Activated CD4-positive, alpha-beta memory T cell treated with anti-CD3 and anti-CD28 coated beads, Interleukin-2, amount 10 ng/mL, durations not matched to agents 7 days and 5 days (primary cell): Measurements from ENCODE around the gene ZBTB2. TPM values are rescaled to one million over a fixed set of nuclear protein-coding genes. Genes with fewer than 3 reads are reported as not detected.

ENCODE experiments used
- CTCF ChIA-PET: fragments of 350-600 bp; sonication (Branson Sonifier 250); formaldehyde crosslinking; loops from one replicate; lab custom pipeline; 2021; ENCODE audit warnings: antibody characterized with exemption, inconsistent platforms; lab: Charles Lee
- POLR2A ChIA-PET: fragments of 350-600 bp; sonication (Branson Sonifier 250); formaldehyde crosslinking; loops from one replicate; lab custom pipeline; 2021; ENCODE audit warnings: antibody characterized with exemption; lab: Charles Lee
- DNase-seq: peaks from one replicate; pipeline ENCODE4 v3.0.0-alpha.2; 2020
- H3K27ac Mint-ChIP-seq: one replicate; pipeline ENCODE4 v1.8.0; 2021; ENCODE audit warnings: mild to moderate bottlenecking, mixed read lengths
- H3K27me3 Mint-ChIP-seq: one replicate; pipeline ENCODE4 v1.8.0; 2021; ENCODE audit warnings: mixed read lengths
- H3K36me3 Mint-ChIP-seq: one replicate; pipeline ENCODE4 v1.8.0; 2021; ENCODE audit warnings: low read depth, mixed read lengths
- H3K4me1 Mint-ChIP-seq: one replicate; pipeline ENCODE4 v1.8.0; 2021; ENCODE audit warnings: mixed read lengths
- H3K4me3 Mint-ChIP-seq: one replicate; pipeline ENCODE4 v1.8.0; 2021; ENCODE audit warnings: mild to moderate bottlenecking, mixed read lengths
- H3K9me3 Mint-ChIP-seq: one replicate; pipeline ENCODE4 v1.8.0; 2021; ENCODE audit warnings: mixed read lengths
- total RNA-seq, 2 experiments: library from RNA; stranded (reverse); gene quantifications; one replicate each; pipeline ENCODE4 v1.2.3, GENCODE V29; 2021

ZBTB2 gene
- total RNA-seq, 2 experiments from 2014 or later: 23.5 to 23.8 TPM

DNA sequence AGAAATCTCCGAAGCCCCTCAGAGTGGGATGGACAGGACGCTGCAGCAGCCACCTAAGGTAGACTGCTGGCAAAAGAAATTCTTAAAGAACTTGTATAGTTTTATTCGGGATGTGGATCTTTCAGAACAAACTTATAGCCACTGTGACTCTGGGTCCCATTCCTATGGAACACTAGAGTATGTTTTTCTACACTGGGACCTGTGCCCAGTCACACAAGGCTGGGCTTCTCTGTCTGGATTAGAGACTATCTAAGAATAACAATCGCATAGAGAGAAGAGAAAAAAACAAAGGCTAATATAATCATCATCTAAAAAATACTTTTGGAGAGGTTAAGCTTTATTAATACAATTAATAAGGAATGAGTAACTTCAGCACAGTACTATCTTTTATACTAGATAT, 31.6 kb upstream of the ZBTB2 start:
- H3K36me3 Mint-ChIP-seq: peaks cover 27% of the 10 kb centered on the region
- H3K4me1 Mint-ChIP-seq: no peaks in the 10 kb centered on the region
- DNase-seq: no peak
- ChIA-PET CTCF (no interaction called here), POLR2A (interaction anchor here (0.8 kb wide), 1 partner anchor 23 kb away, joined by 3 read pairs; no protein-coding TSS in a partner anchor)
- no peaks in the 10 kb centered on the region for H3K9me3 Mint-ChIP-seq
- H3K27me3 Mint-ChIP-seq: no peaks in the 10 kb centered on the region
- H3K4me3 Mint-ChIP-seq: no peak overlapping the region
- no peak overlapping the region for H3K27ac Mint-ChIP-seq

DNA sequence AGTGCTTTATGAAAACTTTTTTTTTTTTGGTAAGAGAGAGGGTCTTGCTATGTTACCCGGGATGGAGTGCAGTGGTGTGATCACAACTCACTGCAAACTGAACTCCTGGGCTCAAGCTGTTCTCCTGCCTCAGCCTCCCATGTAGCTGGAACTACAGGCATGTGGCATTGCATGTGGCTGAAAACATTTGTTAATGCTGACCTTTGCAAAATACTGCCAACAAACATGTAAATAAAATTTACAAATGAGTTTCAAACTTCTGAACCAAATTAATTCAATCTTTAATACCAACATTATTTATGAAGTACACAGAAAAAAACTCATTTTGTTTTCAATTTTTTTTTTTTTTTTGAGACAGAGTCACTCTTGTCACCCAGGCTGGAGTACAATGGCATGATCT, 26.1 kb upstream of the ZBTB2 start:
- no peak for DNase-seq
- CTCF ChIA-PET: interaction anchor here (0.8 kb wide), 1 partner anchor 11 kb away, joined by 3 read pairs; no protein-coding TSS in a partner anchor
- peaks cover 16% of the 10 kb centered on the region for H3K4me1 Mint-ChIP-seq
- POLR2A ChIA-PET: no interaction called here
- H3K36me3 Mint-ChIP-seq: peaks cover 48% of the 10 kb centered on the region
- H3K27ac Mint-ChIP-seq: no peak overlapping the region
- no peaks in the 10 kb centered on the region for H3K27me3 Mint-ChIP-seq
- no peak overlapping the region for H3K4me3 Mint-ChIP-seq
- H3K9me3 Mint-ChIP-seq: peaks cover 6% of the 10 kb centered on the region

DNA sequence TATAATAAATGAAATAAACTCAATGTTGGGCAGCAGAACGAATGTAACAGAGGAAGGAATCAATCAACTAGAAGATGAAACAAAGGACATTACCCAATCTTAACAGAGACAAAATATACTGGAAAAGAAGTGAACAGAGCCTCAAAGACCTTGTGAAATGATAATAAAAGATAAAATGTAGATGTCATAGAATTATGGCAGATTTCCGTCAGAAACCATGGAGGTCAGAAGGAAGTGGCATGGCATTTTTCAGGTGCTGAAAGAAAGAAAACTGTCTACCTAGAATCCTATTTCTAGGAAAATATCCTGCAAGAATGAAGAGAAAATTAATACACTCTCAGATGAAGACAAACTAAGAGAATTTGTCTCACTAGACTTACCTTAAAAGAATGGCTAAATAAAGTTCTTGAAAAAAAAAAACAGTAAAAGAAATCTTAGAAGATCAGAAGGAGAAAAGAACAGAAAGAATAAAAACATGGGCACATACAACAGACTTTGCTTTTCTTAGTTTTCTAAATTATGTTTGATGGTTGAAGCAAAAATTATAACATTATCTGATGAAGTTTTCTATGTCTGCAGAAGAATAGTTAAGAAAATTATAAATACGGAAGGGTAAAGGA, 23.4 kb upstream of the ZBTB2 start:
- CTCF ChIA-PET: no interaction called here
- POLR2A ChIA-PET: no interaction called here
- Mint-ChIP-seq H3K4me1 (peaks cover 17% of the 10 kb centered on the region), H3K4me3 (no peak overlapping the region), H3K36me3 (peaks cover 61% of the 10 kb centered on the region), H3K27me3 (no peaks in the 10 kb centered on the region), H3K9me3 (peaks cover 8% of the 10 kb centered on the region), H3K27ac (no peak overlapping the region)
- DNase-seq: no peak

DNA sequence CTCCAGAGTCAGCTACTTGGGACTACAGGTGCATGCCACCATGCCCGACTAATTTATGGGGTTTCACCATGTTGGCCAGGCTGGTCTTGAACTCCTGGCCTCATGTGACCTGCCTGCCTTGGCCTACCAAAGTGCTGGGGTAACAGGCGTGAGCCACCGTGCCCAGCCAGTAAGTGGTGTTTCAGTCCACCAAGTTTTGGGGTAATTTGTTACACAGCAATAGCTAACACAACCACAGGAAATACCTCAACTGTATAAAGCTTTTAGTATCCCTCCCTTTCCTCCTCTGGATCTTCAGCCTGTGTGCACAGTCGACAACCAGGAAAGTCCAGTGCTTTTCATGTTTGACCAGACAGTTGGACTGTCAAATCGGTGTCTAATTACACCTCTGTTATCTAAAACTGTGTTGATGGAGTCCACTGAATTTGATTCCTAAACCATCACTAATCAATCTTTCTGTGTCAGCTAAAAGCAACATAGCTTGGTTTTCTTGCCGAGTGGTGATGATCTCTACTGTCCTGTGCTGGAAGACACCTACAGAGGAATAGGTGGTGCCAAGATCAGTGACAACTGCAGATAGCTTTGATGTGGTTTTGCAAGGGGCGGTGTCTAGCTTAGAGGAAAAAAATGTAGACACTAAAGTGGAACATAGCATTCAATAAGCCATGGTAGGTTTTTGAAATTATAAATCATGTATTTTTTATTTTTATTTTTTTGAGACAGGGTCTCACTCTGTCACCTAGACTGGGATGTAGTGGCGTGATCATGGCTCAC, 22.2 kb upstream of the ZBTB2 start:
- Mint-ChIP-seq H3K36me3 (peaks cover 72% of the 10 kb centered on the region), H3K4me1 (peaks cover 17% of the 10 kb centered on the region), H3K4me3 (no peak overlapping the region), H3K9me3 (peaks cover 8% of the 10 kb centered on the region), H3K27ac (peak overlapping the region; percentile 68), H3K27me3 (no peaks in the 10 kb centered on the region)
- CTCF ChIA-PET: interaction anchor here (0.6 to 1.4 kb wide), 4 partner anchors 8 to 38 kb away, joined by 3 to 5 read pairs (median 4); partner anchors contain the start of genes RMND1 and ZBTB2
- peak; percentile 65 for DNase-seq
- POLR2A ChIA-PET: interaction anchor here (1.0 to 1.9 kb wide), 6 partner anchors 13 to 38 kb away, joined by 3 to 10 read pairs (median 4); partner anchors contain the start of genes RMND1 and ZBTB2

DNA sequence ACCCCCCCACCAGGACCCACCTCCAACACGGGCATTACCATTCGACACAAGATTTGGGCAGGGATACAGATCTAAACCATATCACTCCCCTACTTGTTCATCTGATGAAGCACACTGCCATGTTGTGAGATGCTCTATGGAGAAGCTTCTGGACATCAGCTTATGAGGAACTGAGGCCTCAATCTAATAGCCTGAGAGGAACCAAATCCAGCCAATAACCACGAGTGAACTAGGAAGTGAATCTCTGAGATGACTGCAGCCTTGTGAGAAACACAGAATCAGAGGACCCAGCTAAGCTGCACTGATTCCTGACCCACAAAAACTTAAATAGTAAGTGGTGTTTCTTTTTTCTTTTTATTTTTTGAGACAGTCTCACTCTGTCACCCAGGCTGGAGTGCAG, 21.6 kb upstream of the ZBTB2 start:
- no peak for DNase-seq
- Mint-ChIP-seq H3K27me3 (no peaks in the 10 kb centered on the region), H3K4me1 (peaks cover 17% of the 10 kb centered on the region), H3K4me3 (no peak overlapping the region), H3K36me3 (peaks cover 72% of the 10 kb centered on the region), H3K27ac (no peak overlapping the region), H3K9me3 (peaks cover 8% of the 10 kb centered on the region)
- CTCF ChIA-PET: interaction anchor here (1.1 to 1.4 kb wide), 3 partner anchors 7 to 39 kb away, joined by 3 to 5 read pairs (median 4); partner anchors contain the start of gene RMND1
- POLR2A ChIA-PET: interaction anchor here (1.0 to 1.9 kb wide), 5 partner anchors 12 to 39 kb away, joined by 3 to 10 read pairs (median 4); partner anchors contain the start of genes RMND1 and ZBTB2

DNA sequence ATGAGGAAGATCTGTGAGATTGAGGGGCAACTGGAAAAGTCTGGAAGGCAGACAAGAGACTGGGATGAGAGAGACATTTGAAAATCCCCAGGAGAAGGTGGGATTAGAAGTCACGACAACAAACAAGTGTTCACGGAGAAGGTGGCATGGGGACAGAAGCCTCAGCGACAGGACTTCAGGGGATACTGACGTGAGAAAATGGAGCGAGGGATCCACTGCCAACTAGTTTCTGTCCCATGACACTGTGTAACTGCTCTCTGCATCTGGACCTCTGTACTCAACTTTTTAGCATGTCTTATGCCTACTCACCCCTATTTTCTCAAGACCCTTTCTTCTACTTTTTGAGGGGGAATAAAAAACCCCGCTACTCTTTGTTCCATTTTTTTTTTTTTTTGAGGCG, 18.3 kb upstream of the ZBTB2 start:
- H3K9me3 Mint-ChIP-seq: peaks cover 8% of the 10 kb centered on the region
- no peak for DNase-seq
- H3K4me1 Mint-ChIP-seq: peaks cover 20% of the 10 kb centered on the region
- H3K36me3 Mint-ChIP-seq: peaks cover 70% of the 10 kb centered on the region
- ChIA-PET CTCF (interaction anchor here (1.0 to 1.5 kb wide), 2 partner anchors 11 to 42 kb away, joined by 3 read pairs; no protein-coding TSS in a partner anchor), POLR2A (no interaction called here)
- no peak overlapping the region for H3K27ac Mint-ChIP-seq
- H3K4me3 Mint-ChIP-seq: no peak overlapping the region
- H3K27me3 Mint-ChIP-seq: no peaks in the 10 kb centered on the region

DNA sequence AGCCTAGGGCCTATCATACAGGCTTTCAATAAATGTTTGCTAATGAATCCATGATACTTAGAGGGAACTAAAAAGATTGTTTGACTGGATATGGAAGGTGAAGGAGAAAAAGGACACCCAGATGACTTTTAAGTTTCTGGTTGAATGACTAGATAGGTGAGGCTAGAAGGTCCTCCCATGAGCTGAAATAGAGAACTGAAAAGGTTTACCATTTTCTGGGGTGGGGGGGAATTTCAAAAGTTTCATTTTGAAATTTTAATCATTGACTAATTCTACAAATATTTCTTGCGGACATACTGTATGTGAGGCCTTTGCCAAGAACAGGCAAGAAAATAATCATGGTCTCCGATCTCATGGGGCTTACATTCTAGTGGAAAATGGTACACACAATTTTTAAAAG, 17.9 kb upstream of the ZBTB2 start:
- peaks cover 69% of the 10 kb centered on the region for H3K36me3 Mint-ChIP-seq
- no peak overlapping the region for H3K27ac Mint-ChIP-seq
- H3K27me3 Mint-ChIP-seq: no peaks in the 10 kb centered on the region
- H3K9me3 Mint-ChIP-seq: peaks cover 8% of the 10 kb centered on the region
- CTCF ChIA-PET: interaction anchor here (1.5 kb wide), 1 partner anchor 42 kb away, joined by 3 read pairs; no protein-coding TSS in a partner anchor
- H3K4me1 Mint-ChIP-seq: peaks cover 19% of the 10 kb centered on the region
- H3K4me3 Mint-ChIP-seq: no peak overlapping the region
- no peak for DNase-seq
- POLR2A ChIA-PET: no interaction called here

DNA sequence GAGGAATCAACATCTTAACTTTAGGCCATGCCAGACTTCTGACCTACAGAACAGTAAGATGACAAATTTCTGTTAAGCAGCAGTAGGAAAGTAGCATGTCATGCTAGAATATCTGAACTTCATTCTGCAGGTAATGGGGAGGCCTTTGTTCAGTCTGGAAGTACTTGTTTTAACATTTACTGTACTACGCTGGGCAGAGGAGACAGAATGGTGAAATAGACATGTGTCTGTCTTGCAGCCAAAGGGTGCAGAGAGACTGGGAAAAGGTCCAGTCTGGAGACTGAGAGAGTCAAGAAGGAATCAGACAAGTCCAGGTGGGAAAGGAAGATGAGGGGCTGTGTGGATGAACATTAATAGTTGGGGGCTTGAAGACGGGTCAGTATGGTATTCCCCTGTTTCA, 17.5 kb upstream of the ZBTB2 start:
- Mint-ChIP-seq H3K4me3 (no peak overlapping the region), H3K27ac (no peak overlapping the region), H3K9me3 (peaks cover 8% of the 10 kb centered on the region), H3K4me1 (peaks cover 15% of the 10 kb centered on the region), H3K36me3 (peaks cover 67% of the 10 kb centered on the region), H3K27me3 (no peaks in the 10 kb centered on the region)
- no peak for DNase-seq
- ChIA-PET CTCF (interaction anchor here (1.5 kb wide), 1 partner anchor 42 kb away, joined by 3 read pairs; no protein-coding TSS in a partner anchor), POLR2A (no interaction called here)

DNA sequence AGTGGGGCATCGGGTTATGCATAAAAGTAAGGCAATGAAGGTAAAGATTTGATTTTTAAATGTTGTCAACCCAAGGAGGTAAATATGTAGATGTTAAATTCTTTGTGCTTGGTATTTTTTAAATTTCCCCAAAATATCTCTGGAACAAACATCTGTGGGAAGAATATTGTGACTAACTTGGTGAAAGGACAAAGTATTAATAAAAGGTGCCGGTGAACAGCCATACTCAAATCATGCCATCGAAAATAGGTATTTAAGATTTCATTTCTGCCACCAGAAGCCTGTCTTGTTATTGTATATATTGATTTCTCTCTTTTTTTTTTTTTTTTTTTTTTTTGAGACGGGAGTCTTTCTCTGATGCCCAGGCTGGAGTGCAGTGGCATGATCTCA, 12.6 kb upstream of the ZBTB2 start:
- CTCF ChIA-PET: no interaction called here
- DNase-seq: no peak

DNA sequence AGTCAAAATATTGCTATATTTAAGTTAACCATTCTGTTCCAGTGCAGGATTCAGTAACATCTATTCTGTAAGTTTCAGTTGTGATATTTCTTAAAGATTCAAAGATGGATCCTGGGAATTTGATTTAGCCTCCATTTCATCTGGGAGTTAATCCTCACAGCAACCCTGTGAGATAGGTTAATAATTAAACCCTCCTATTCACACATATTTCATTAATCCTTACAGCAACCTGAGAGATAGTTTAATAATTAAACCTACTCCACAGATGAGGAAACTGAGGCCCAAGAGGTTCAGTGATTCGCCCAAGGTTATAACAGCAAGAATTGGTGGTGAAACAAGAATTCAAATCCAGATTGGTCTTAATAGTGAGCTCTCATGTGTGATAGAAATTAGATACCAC, 10.9 kb upstream of the ZBTB2 start:
- H3K27me3 Mint-ChIP-seq: no peaks in the 10 kb centered on the region
- POLR2A ChIA-PET: no interaction called here

More for the DNA sequence above, 12.6 kb upstream of the ZBTB2 start:
- H3K27ac Mint-ChIP-seq: no peak overlapping the region
- H3K4me3 Mint-ChIP-seq: no peak overlapping the region
- H3K36me3 Mint-ChIP-seq: peaks cover 48% of the 10 kb centered on the region
- H3K27me3 Mint-ChIP-seq: no peaks in the 10 kb centered on the region
- no peaks in the 10 kb centered on the region for H3K9me3 Mint-ChIP-seq
- H3K4me1 Mint-ChIP-seq: peaks cover 28% of the 10 kb centered on the region
- POLR2A ChIA-PET: no interaction called here

DNA sequence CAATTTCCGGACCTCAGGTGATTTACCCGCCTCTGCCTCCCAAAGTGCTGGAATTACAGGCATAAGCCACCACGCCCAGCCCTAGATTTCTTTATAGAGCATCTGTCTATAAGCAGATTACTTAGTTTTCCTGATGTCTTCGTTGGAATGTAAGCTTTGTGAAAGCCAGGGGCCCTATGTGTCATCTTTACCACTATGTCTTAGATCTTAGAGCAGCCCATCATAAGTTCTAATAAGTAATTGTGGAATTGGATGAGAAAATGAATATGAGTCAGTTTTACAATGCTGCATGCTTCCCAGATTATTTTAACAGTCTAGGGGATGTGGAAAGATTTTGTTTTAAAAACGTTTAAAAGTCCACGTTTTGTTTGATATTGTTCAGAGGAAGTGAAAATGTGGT, 9.1 kb upstream of the ZBTB2 start:
- ChIA-PET POLR2A (interaction anchor here (1.0 to 2.0 kb wide), 3 partner anchors 10 to 51 kb away, joined by 4 to 9 read pairs (median 4); partner anchors contain the start of gene RMND1), CTCF (no interaction called here)
- Mint-ChIP-seq H3K4me3 (no peak overlapping the region), H3K36me3 (peaks cover 47% of the 10 kb centered on the region), H3K9me3 (no peaks in the 10 kb centered on the region), H3K27ac (no peak overlapping the region), H3K4me1 (peaks cover 47% of the 10 kb centered on the region), H3K27me3 (no peaks in the 10 kb centered on the region)
- DNase-seq: no peak

More for the DNA sequence above, 10.9 kb upstream of the ZBTB2 start:
- Mint-ChIP-seq H3K4me3 (no peak overlapping the region), H3K4me1 (peaks cover 39% of the 10 kb centered on the region), H3K36me3 (peaks cover 51% of the 10 kb centered on the region), H3K27ac (no peak overlapping the region), H3K9me3 (no peaks in the 10 kb centered on the region)
- CTCF ChIA-PET: interaction anchor here (1.2 kb wide), 1 partner anchor 9 kb away, joined by 3 read pairs; no protein-coding TSS in a partner anchor
- no peak for DNase-seq

DNA sequence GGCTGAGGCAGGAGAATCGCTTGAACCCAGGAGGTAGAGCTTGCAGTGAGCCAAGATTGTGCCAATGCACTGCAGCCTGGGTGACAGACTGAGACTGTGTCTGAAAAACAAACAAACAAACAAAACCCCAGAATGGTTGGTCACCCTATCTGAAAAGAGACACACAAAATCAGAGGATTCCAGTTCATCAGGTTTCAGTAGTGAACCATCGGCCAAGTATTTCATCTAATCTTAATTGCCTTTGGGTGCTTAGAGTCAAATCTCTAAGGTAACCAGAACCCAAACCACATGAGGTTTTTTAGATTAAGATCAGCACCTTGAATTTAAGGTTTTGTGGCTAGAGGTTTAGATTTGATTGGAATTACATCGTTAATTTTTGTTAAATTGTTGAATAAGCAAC, 8.3 kb upstream of the ZBTB2 start:
- POLR2A ChIA-PET: interaction anchor here (0.5 to 2.0 kb wide), 4 partner anchors 9 to 52 kb away, joined by 3 to 9 read pairs (median 5); partner anchors contain the start of gene RMND1
- no peak for DNase-seq
- Mint-ChIP-seq H3K36me3 (peaks cover 44% of the 10 kb centered on the region), H3K27ac (no peak overlapping the region), H3K4me1 (peaks cover 54% of the 10 kb centered on the region), H3K9me3 (no peaks in the 10 kb centered on the region), H3K27me3 (no peaks in the 10 kb centered on the region), H3K4me3 (no peak overlapping the region)
- CTCF ChIA-PET: no interaction called here
